Heart left ventricle (tissue), 13 donors: ENCODE measurements around the gene COMP.

Source experiments
- POLR2A ChIP-seq, 2 donors: fragments of 450-650 bp; IDR thresholded peaks; one replicate each; pipeline ENCODE4 v1.6.1; 2017; ENCODE audit warnings: antibody characterized with exemption in 2 of 2, mild to moderate bottlenecking in 2 of 2, moderate library complexity in 2 of 2
- TF ChIP-seq, protein P1 (sequence below), 12 donors: fragments of 200-600 bp; sonication (generic) in 4 of 12; IDR thresholded peaks; one replicate each; pipeline versions ENCODE4 v1.5.0 to v1.8.0; 2018 to 2022; ENCODE audit warnings: antibody characterized with exemption in 12 of 12, mild to moderate bottlenecking in 5 of 12
- donor health status: ischemic (EF 13 %, LVEDD 7.1; RV severe dilation, severe dysfunction).
- donor health status: DM: no; HTN: yes; CAD: no.
- donor health status: DM: no; HTN: no; CAD: no.
- donor health status: ischemic (EF 25% LVEDD 6.9; RV normal size, moderate dysfunction).
- donor health status: ischemic (EF 25% LVEDD 5.7; RV mildly dilated, moderate dysfunction).
- donor health status: ischemic (EF 35%, LVEDD 5.7; RV mildly dilated, moderate dysfunction).
- donor health status: nonischemic (EF 11% LVEDD 7.7; RV severe dilation, severe dysfunction).
- donor health status: DM: yes; HTN: yes; CAD: no.
- donor health status: PGD.
- donor health status: ischemic (EF 29% LVEDD 5.4; RV normal size, mild dysfunction).
- donor health status: nonischemic (EF 23%, LVEDD 6.1; RV moderate dilation, normal function).

DNA sequence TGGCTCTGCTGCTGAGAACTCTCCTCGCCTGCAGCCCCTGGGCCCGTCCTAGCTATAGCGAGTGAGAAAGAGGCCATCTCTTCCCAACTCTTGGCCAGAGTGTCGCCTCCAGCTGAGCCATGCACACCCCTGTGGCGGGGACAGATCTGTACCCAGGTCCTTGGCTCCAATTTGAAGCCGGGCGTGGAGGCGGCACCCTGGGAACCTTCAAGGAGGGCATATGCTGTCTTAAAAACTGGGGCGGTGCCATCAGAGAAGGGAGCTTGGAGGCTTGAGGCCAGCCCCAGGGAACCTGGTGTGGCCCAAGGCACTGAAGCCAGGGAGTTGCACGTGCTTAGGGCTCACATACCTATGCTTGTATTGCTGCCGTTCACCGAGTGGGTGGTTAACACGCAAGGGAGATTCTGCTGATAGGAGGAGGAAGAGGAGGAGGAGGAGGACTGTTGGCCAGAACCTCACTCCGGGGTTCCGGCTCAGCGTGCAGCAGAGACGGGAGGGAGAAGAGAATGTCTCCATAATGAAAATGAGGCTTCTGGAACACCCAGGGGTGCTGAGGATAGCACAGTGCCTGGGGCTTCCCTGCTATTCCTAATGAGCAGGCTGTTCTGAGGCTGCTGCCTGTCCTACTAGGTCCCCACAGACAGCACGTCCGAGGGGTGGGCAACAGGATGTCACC lies 40.7 kb downstream of the COMP start:
- TF ChIP-seq, protein P1, sequence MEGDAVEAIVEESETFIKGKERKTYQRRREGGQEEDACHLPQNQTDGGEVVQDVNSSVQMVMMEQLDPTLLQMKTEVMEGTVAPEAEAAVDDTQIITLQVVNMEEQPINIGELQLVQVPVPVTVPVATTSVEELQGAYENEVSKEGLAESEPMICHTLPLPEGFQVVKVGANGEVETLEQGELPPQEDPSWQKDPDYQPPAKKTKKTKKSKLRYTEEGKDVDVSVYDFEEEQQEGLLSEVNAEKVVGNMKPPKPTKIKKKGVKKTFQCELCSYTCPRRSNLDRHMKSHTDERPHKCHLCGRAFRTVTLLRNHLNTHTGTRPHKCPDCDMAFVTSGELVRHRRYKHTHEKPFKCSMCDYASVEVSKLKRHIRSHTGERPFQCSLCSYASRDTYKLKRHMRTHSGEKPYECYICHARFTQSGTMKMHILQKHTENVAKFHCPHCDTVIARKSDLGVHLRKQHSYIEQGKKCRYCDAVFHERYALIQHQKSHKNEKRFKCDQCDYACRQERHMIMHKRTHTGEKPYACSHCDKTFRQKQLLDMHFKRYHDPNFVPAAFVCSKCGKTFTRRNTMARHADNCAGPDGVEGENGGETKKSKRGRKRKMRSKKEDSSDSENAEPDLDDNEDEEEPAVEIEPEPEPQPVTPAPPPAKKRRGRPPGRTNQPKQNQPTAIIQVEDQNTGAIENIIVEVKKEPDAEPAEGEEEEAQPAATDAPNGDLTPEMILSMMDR (IDR thresholded peaks at IDR 0.05): no peak
- TF ChIP-seq POLR2A (IDR thresholded peaks at IDR 0.05): no peak
